Activated CD4-positive, alpha-beta memory T cell treated with anti-CD3 and anti-CD28 coated beads for 36 hours (primary cell): ENCODE measurements around the gene HEATR5B. TPM values are rescaled to one million over a fixed set of nuclear protein-coding genes. Genes with fewer than 3 reads are reported as not detected.

Experiments used
- CTCF ChIA-PET: fragments of 350-600 bp; sonication (Branson Sonifier 250); formaldehyde crosslinking; loops from one replicate; lab custom pipeline; 2021; ENCODE audit warnings: antibody characterized with exemption, inconsistent platforms; lab: Charles Lee
- POLR2A ChIA-PET: fragments of 350-600 bp; sonication (Branson Sonifier 250); formaldehyde crosslinking; loops from one replicate; lab custom pipeline; 2021; ENCODE audit warnings: antibody characterized with exemption; lab: Charles Lee
- DNase-seq: peaks from one replicate; pipeline ENCODE4 v3.0.0-alpha.2; 2020
- H3K27ac Mint-ChIP-seq: one replicate; pipeline ENCODE4 v1.8.0; 2021; ENCODE audit warnings: mixed read lengths
- H3K27me3 Mint-ChIP-seq: one replicate; pipeline ENCODE4 v1.8.0; 2021; ENCODE audit warnings: mixed read lengths
- H3K36me3 Mint-ChIP-seq: one replicate; pipeline ENCODE4 v1.8.0; 2021; ENCODE audit warnings: mixed read lengths
- H3K4me1 Mint-ChIP-seq: one replicate; pipeline ENCODE4 v1.8.0; 2021; ENCODE audit warnings: low read depth, mixed read lengths
- H3K4me3 Mint-ChIP-seq: one replicate; pipeline ENCODE4 v1.8.0; 2021; ENCODE audit warnings: mild to moderate bottlenecking, mixed read lengths
- H3K9me3 Mint-ChIP-seq: one replicate; pipeline ENCODE4 v1.8.0; 2021; ENCODE audit warnings: mixed read lengths
- intact Hi-C: fragments of 100-400 bp; cut with micrococcal nuclease; formaldehyde crosslinking; loops from one replicate; pipeline ENCODE4 v1.15.1; 2023
- total RNA-seq, 2 experiments: library from RNA; stranded (reverse); gene quantifications; one replicate each; pipeline ENCODE4 v1.2.3, GENCODE V29; 2021

Gene HEATR5B
- total RNA-seq, 2 experiments from 2014 or later, result 18.1 to 20.3 TPM

DNA sequence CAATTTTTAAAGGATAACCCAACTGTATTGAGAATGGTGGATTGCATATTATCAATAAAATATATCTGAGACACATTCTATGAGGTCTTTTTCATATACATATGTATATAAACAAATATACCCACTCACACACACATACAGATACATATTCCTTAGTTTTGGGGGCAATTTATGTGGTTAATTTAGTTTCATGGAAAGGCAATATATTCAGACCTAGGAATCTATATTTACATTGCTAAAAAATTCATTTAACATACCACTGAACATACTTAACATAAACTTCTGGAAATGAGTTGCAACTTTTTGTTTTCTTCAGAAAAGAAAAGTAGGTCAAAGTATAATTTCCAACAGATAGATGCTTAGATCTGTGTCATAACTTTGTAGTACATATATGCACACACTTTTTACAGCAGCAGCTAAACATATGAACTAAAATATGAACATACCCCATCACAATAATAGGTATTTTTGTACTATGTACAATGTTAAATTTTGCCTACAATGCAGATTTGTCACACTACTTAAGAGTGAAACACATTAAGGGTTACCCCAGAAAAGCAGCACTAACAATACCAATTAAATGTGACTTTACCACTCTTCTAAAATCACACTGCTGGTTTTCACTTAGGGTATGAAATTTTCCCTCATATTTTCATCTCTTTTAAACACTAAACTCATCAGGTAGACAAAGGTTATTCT, 23.0 kb downstream of the HEATR5B start:
- H3K4me3 Mint-ChIP-seq, result no peak overlapping the region
- ChIA-PET POLR2A (no interaction called here), CTCF (no interaction called here)
- intact Hi-C loops, result no loop called here
- peaks cover 2% of the 10 kb centered on the region for H3K4me1 Mint-ChIP-seq
- no peak overlapping the region for H3K27ac Mint-ChIP-seq
- no peaks in the 10 kb centered on the region for H3K27me3 Mint-ChIP-seq
- peaks cover 28% of the 10 kb centered on the region for H3K36me3 Mint-ChIP-seq
- H3K9me3 Mint-ChIP-seq, result no peaks in the 10 kb centered on the region
- no peak for DNase-seq

DNA sequence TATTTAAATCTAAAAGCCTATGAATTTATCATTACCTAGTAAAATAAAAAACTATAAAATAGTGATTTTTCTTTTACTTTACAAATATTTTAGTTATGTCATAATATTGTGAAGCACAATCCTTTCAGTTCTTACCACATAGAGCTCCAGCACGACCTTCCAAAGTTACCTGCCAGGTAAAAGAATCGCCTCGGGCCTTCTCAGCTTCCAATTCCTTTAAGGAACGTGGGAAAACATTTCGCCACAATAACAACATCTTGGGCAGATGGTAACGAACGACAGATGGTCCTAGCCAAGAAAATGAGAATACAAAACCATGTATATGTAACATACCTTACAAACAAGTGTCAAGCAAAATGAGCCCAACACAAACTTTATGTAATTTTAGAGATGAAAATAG, 23.7 kb downstream of the HEATR5B start:
- intact Hi-C loops, result no loop called here
- ChIA-PET CTCF (no interaction called here), POLR2A (no interaction called here)
- no peak overlapping the region for H3K27ac Mint-ChIP-seq
- H3K9me3 Mint-ChIP-seq, result no peaks in the 10 kb centered on the region
- peaks cover 27% of the 10 kb centered on the region for H3K36me3 Mint-ChIP-seq
- no peak for DNase-seq
- peaks cover 2% of the 10 kb centered on the region for H3K4me1 Mint-ChIP-seq
- H3K4me3 Mint-ChIP-seq, result no peak overlapping the region
- H3K27me3 Mint-ChIP-seq, result no peaks in the 10 kb centered on the region

DNA sequence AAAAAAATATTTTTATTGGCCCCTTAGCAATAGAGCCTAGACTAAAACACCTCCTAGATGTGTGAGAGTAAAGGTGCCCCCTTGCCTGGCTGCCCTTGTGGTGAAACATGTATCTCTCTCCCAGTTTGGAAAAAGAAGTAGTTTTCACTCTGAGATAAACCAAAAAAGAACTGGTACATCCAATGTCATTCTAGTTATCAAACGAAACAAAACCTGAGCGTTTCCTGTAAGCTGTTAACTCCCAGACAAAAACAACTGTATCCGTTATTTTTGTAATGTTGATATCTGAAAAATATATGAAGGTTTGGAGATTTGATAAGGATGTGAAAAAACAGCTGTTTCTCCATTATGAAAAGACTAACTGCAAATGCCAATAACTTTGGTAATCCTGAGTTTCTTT, 24.3 kb downstream of the HEATR5B start:
- ChIA-PET CTCF (no interaction called here), POLR2A (no interaction called here)
- Mint-ChIP-seq H3K27me3 (no peaks in the 10 kb centered on the region), H3K27ac (no peak overlapping the region), H3K36me3 (peaks cover 29% of the 10 kb centered on the region), H3K4me1 (peaks cover 2% of the 10 kb centered on the region), H3K4me3 (no peak overlapping the region), H3K9me3 (no peaks in the 10 kb centered on the region)
- intact Hi-C loops, result no loop called here
- no peak for DNase-seq

DNA sequence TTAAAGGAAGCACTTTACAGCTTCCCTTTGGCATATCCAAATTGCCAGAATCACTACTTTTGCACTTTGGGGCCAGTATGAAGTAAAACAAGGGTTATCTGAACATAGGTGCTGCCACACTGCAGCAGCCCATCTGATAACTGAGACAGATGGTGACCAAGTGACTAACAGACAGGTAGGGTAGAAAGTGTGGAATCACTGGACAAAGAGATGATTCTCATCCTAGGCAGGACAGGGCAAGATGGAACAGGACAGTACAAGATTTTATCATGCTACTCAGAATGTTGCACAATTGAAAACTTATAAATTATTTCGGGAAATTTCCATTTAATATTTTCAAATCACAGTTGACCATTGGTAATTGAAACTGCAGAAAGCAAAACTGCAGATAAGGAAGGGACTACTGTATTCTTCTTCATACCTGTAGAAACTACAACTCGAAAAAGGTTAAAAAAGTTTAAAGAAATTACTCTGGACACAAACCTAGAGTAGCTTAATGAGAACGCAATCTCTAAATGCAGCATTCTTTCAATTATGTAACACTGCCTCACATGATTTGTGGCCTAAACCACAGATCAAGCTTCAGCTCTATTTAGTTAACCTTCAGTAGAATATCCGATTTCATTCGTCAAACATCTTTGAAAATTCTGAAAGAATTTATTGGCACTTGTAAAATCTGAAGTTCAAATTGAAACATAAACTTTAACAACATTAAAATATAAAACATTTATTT, 31.4 kb downstream of the HEATR5B start:
- no peaks in the 10 kb centered on the region for H3K27me3 Mint-ChIP-seq
- H3K27ac Mint-ChIP-seq, result no peak overlapping the region
- DNase-seq, result no peak
- H3K4me1 Mint-ChIP-seq, result no peaks in the 10 kb centered on the region
- ChIA-PET POLR2A (no interaction called here), CTCF (no interaction called here)
- H3K36me3 Mint-ChIP-seq, result peaks cover 30% of the 10 kb centered on the region
- no peak overlapping the region for H3K4me3 Mint-ChIP-seq
- no peaks in the 10 kb centered on the region for H3K9me3 Mint-ChIP-seq
- intact Hi-C loops, result no loop called here

DNA sequence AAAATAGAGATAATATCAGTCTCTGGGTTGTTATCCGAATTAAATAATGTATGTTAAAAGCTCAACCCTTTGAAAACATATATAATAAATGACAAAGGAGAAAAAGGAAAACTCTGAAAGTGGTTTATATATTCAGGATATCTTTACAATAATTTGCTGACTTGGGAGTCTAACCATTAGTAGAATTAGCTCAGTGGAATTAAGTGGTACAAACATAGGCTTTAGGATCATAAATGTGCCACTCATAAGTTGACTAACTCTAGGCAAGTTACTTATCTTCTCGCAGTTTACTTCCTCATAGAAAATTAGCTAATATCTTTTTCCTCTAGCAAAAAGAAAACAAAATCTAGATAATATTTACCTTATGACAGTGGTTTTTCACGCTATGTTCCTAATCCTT, 44.6 kb downstream of the HEATR5B start:
- Mint-ChIP-seq H3K4me1 (no peaks in the 10 kb centered on the region), H3K9me3 (no peaks in the 10 kb centered on the region), H3K27me3 (no peaks in the 10 kb centered on the region), H3K36me3 (peaks cover 14% of the 10 kb centered on the region), H3K27ac (no peak overlapping the region), H3K4me3 (no peak overlapping the region)
- CTCF ChIA-PET, result interaction anchor here (1.3 kb wide), 1 partner anchor 838 kb away, joined by 3 read pairs; no protein-coding TSS in a partner anchor
- no peak for DNase-seq
- intact Hi-C loops, result no loop called here
- POLR2A ChIA-PET, result no interaction called here

DNA sequence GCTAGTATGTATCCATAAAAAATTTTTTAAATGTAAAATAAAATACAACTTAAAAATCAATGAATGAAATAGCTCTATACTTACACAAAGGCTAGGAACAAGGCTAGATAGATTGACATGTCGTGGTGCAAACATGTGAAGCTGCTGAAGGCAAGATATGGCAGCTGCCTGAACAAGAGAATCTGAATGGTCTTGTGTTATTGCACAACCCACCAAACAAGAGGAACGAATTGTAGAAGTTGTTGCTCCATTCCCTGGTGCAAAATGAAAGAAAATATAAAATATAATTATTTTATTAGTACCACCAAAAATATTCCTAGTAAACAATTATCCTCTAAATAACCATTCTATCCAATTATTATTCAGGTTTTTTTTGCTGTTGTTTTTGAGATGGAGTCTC, 46.4 kb downstream of the HEATR5B start:
- DNase-seq, result no peak
- ChIA-PET CTCF (interaction anchor here (0.6 kb wide), 1 partner anchor 32 kb away, joined by 3 read pairs; no protein-coding TSS in a partner anchor), POLR2A (no interaction called here)
- no peak overlapping the region for H3K4me3 Mint-ChIP-seq
- no peaks in the 10 kb centered on the region for H3K9me3 Mint-ChIP-seq
- intact Hi-C loops, result no loop called here
- no peaks in the 10 kb centered on the region for H3K4me1 Mint-ChIP-seq
- H3K27ac Mint-ChIP-seq, result no peak overlapping the region
- peaks cover 15% of the 10 kb centered on the region for H3K36me3 Mint-ChIP-seq
- H3K27me3 Mint-ChIP-seq, result no peaks in the 10 kb centered on the region

DNA sequence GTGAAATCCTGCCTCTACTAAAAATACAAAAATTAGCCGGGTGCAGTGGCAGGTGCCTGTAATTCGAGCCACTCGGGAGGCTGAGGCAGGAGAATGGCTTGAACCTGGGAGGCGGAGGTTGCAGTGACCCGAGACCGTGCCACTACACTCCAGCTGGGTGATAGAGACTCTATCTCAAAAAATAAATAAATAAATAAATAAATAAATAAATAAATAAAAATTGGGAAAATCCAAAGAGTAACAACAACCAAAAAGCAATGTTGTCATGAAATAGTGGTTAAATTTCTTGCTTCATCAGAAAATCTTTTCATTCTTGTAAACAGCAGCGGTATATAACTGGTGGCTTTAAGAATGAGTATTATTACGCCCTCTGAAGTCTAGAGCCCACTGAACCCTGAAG, 54.4 kb downstream of the HEATR5B start:
- no peak overlapping the region for H3K27ac Mint-ChIP-seq
- H3K4me1 Mint-ChIP-seq, result no peaks in the 10 kb centered on the region
- peaks cover 17% of the 10 kb centered on the region for H3K36me3 Mint-ChIP-seq
- CTCF ChIA-PET, result no interaction called here
- no peaks in the 10 kb centered on the region for H3K27me3 Mint-ChIP-seq
- POLR2A ChIA-PET, result no interaction called here
- H3K9me3 Mint-ChIP-seq, result no peaks in the 10 kb centered on the region
- DNase-seq, result no peak
- H3K4me3 Mint-ChIP-seq, result no peak overlapping the region
- intact Hi-C loops, result no loop called here

DNA sequence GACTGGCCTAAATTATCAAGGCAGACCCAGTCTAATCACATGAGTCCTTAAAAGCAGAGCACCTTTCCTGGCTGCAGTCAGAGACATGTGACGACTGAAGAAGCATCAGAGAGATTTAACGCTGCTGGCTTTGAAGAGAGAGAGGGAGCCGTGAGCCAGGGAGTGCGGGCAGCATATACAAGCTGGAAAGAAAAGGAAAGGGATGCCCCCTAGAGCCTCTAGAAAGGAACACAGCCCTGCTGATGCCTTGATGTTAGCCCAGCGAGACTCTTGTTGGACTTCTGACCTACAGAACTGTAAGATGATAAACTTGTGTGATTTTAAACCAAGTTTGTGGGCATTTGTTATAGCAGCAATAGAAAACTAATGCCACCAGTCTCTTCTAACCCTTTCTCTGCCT, 58.1 kb downstream of the HEATR5B start:
- H3K4me1 Mint-ChIP-seq, result no peaks in the 10 kb centered on the region
- peaks cover 18% of the 10 kb centered on the region for H3K36me3 Mint-ChIP-seq
- POLR2A ChIA-PET, result no interaction called here
- no peaks in the 10 kb centered on the region for H3K9me3 Mint-ChIP-seq
- DNase-seq, result no peak
- intact Hi-C loops, result no loop called here
- H3K27ac Mint-ChIP-seq, result no peak overlapping the region
- no peak overlapping the region for H3K4me3 Mint-ChIP-seq
- CTCF ChIA-PET, result no interaction called here
- H3K27me3 Mint-ChIP-seq, result no peaks in the 10 kb centered on the region

DNA sequence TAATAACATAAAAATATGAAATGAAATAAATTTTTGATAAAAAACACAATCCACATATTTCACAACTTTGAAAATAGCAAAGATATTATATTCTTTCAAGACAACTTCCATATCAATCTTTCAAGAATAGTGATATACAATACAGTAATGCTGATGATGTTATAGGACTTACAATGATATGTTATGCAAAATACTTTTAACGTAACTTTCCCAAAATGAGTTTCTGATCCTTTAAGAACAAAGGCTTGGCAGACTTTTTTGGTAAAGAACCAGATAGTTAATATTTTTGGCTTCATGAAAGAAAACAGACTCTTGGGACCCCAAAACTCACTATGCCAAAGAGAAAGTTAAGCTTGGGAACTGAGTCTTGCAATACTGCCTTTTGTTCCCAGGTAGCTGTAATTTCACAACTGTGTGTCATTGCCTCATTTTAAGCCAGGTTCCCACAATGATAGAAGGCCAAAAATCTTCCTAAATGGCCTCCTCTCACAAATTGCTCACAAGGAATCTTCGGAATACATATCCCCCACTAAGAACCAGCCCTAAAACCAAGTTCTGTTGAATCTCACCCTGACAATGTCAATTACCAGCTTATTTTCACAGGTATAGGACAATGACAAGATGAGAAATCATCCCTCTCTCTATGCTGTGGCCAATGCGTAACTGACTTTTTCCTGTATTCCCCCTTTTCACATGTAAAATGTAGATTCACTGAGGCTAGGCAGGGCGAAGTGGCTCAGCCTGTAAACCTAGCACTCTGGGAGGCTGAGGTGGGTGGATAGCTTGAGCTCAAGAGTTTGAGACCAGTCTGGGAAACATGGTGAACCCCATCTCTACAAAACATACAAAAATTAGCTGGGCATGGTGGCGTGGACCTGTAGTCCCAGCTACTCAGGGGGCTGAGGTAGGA, 63.0 kb downstream of the HEATR5B start:
- intact Hi-C loops, result no loop called here
- no peak overlapping the region for H3K27ac Mint-ChIP-seq
- H3K4me3 Mint-ChIP-seq, result no peak overlapping the region
- no peaks in the 10 kb centered on the region for H3K27me3 Mint-ChIP-seq
- ChIA-PET POLR2A (no interaction called here), CTCF (interaction anchor here (0.7 to 1.1 kb wide), 2 partner anchors 18 to 241 kb away, joined by 3 read pairs; no protein-coding TSS in a partner anchor)
- DNase-seq, result no peak
- no peaks in the 10 kb centered on the region for H3K9me3 Mint-ChIP-seq
- peaks cover 24% of the 10 kb centered on the region for H3K36me3 Mint-ChIP-seq
- H3K4me1 Mint-ChIP-seq, result no peaks in the 10 kb centered on the region

DNA sequence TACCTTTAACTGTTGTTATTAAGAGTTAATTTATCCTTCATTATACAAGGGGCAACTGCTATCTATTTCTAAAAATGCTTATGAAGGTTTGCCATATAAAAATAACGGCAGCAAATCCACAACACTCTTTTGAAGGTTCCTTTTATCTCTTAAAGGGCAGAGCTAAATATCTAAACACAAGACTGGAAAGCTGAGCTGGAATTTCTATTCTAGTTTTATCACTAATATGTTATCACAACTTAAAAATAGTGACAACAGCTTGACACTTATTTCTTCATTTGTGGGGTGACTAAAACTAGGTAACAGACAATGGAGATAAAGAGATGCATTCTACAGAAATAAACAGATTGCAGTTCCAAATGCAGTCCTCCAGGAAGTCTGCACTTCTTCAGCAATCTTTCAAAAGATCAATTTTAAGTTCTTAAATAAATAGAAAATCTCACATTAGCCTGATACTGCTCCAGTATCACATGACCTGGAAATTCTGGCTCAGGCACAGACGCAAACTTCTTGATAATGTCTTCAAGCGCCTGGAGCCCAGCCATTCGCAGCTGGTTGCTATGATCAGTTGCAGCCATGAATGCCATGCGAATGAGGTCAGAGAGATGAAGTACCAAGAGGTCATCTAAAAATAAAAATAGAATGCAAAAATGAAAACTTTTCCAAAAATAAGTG, 63.8 kb downstream of the HEATR5B start:
- H3K4me3 Mint-ChIP-seq, result no peak overlapping the region
- ChIA-PET POLR2A (no interaction called here), CTCF (interaction anchor here (1.1 kb wide), 1 partner anchor 17 kb away, joined by 3 read pairs; no protein-coding TSS in a partner anchor)
- DNase-seq, result no peak
- no peak overlapping the region for H3K27ac Mint-ChIP-seq
- no peaks in the 10 kb centered on the region for H3K9me3 Mint-ChIP-seq
- peaks cover 29% of the 10 kb centered on the region for H3K36me3 Mint-ChIP-seq
- H3K27me3 Mint-ChIP-seq, result no peaks in the 10 kb centered on the region
- no peaks in the 10 kb centered on the region for H3K4me1 Mint-ChIP-seq
- intact Hi-C loops, result no loop called here

DNA sequence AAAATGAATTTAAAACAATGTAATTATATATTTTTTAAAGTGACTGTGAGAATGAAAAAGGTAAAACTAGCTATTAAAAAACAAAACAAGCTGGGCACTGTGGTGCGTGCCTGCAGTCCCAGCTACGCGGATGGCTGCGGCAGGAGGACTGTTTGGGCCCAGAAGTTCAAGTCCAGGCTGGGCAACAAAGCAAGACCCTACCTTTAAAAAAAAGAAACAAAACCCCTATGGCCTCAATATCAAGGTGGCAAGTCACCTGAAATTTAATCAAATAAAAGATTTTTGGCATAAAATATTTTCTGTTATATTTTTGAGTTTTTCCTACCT, 70.9 kb downstream of the HEATR5B start:
- ChIA-PET CTCF (no interaction called here), POLR2A (no interaction called here)
- H3K36me3 Mint-ChIP-seq, result peaks cover 26% of the 10 kb centered on the region
- H3K4me3 Mint-ChIP-seq, result no peak overlapping the region
- intact Hi-C loops, result no loop called here
- H3K27ac Mint-ChIP-seq, result no peak overlapping the region
- peaks cover 14% of the 10 kb centered on the region for H3K4me1 Mint-ChIP-seq
- DNase-seq, result no peak
- H3K9me3 Mint-ChIP-seq, result no peaks in the 10 kb centered on the region
- H3K27me3 Mint-ChIP-seq, result no peaks in the 10 kb centered on the region

DNA sequence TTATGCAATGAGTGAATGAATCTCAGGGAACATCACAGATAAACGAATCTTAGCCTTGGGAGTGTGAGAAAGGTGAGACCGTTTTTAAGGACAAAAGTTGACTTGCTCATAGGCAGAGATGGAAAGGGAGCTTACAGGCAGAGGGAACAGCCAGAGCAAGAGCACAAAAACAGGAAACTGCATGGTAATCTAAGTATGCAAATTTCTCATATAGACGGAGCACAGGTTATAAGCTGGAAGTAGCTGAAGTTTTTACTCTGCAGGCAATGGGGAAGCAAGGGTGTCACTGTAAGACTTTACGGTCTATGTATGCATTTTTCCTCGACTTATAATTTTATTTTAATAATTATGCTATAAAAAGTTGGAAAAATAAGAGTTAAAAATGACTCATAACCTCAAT, 73.0 kb downstream of the HEATR5B start:
- H3K4me3 Mint-ChIP-seq, result no peak overlapping the region
- peaks cover 18% of the 10 kb centered on the region for H3K36me3 Mint-ChIP-seq
- intact Hi-C loops, result no loop called here
- H3K27me3 Mint-ChIP-seq, result no peaks in the 10 kb centered on the region
- CTCF ChIA-PET, result no interaction called here
- H3K4me1 Mint-ChIP-seq, result peaks cover 14% of the 10 kb centered on the region
- POLR2A ChIA-PET, result no interaction called here
- DNase-seq, result no peak
- no peaks in the 10 kb centered on the region for H3K9me3 Mint-ChIP-seq
- peak overlapping the region; percentile 6 for H3K27ac Mint-ChIP-seq
